Thymus (tissue), 11 donors: ENCODE measurements around the gene POU2F3. TPM values are rescaled to one million over a fixed set of nuclear protein-coding genes. Genes with fewer than 3 reads are reported as not detected.

Experiments
- DNase-seq, 9 donors: peaks; one replicate each; pipeline ENCODE4 v3.0.0-alpha.2; 2013; ENCODE audit warnings: low spot score in 9 of 9, low read depth in 6 of 9, missing footprints in 1 of 9
- H3K27ac ChIP-seq, 2 donors: one replicate each; pipeline ENCODE4 v1.5.1; 2013; ENCODE audit warnings: control low read depth in 1 of 2, low read depth in 1 of 2, low read length in 1 of 2, mild to moderate bottlenecking in 1 of 2, moderate library complexity in 1 of 2
- H3K27me3 ChIP-seq, 2 donors: one replicate each; pipeline ENCODE4 v1.5.1; 2013; ENCODE audit warnings: low read length in 1 of 2; ENCODE audit not compliant: control insufficient read depth in 2 of 2, insufficient read depth in 1 of 2
- H3K36me3 ChIP-seq, 2 donors: one replicate each; pipeline ENCODE4 v1.5.1; 2013; ENCODE audit warnings: low read length in 1 of 2, mild to moderate bottlenecking in 1 of 2, moderate library complexity in 1 of 2; ENCODE audit not compliant: control insufficient read depth in 2 of 2, insufficient read depth in 2 of 2
- H3K4me1 ChIP-seq, 2 donors: one replicate each; pipeline ENCODE4 v1.5.1; 2013; ENCODE audit warnings: low read length in 2 of 2; ENCODE audit not compliant: control insufficient read depth in 2 of 2, insufficient read depth in 2 of 2
- H3K4me3 ChIP-seq, 2 donors: one replicate each; pipeline ENCODE4 v1.5.1; 2013; ENCODE audit warnings: low read length in 2 of 2, control low read depth in 1 of 2, mild to moderate bottlenecking in 1 of 2
- H3K9me3 ChIP-seq, 2 donors: one replicate each; pipeline ENCODE4 v1.5.1; 2013; ENCODE audit warnings: low read length in 1 of 2, mild to moderate bottlenecking in 1 of 2; ENCODE audit not compliant: control insufficient read depth in 2 of 2, insufficient read depth in 1 of 2
- WGBS: extraction: QIAGEN DNeasy Blood & Tissue Kit; methylation state at CpG from one replicate; pipeline ENCODE4 v1.1.7; 2013; 5-methylcytosine and 5-hydroxymethylcytosine counted together
- polyA plus RNA-seq: library from polyadenylated mRNA; stranded (reverse); fragments of 200-250 nt; gene quantifications from one replicate; pipeline ENCODE4 v1.2.3, GENCODE V29; 2013
- total RNA-seq: library from RNA; stranded (reverse); fragments of 120-200 nt; gene quantifications from one replicate; pipeline ENCODE4 v1.2.4, GENCODE V29; 2013
- donor health status: healthy.

The POU2F3 gene
- total and polyA plus RNA-seq, 2 donors: 0.19 to 2.0 TPM

DNA sequence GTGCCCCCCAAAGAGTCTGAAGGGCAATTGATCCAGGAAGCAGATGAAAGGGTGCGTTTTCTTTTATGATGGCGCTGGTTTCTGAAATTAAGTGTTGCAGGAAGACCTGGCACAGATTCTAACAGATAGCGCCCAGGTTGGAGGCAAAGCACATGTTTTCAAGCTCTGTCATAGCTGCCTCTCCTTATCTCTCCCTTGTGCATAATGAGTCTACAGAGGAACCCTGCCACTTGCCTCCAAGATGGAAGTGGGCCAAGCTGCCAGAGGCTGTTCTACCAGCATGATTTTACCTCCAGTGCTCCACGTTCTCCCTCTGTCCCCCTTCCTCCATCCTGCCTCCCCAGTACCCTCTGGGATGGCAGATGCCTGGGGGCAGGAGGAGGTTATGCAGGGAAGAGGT is 55.2 kb downstream of the POU2F3 start:
- WGBS: 50% methylated on average over 4 of the region's 4 CpGs
- H3K27me3 ChIP-seq: peaks cover 0 to 5% of the 10 kb centered on the region in 2 donors
- H3K4me3 ChIP-seq: no peak overlapping the region
- H3K4me1 ChIP-seq: no peaks in the 10 kb centered on the region
- no peaks in the 10 kb centered on the region for H3K36me3 ChIP-seq
- H3K9me3 ChIP-seq: no peaks in the 10 kb centered on the region
- H3K27ac ChIP-seq: no peak overlapping the region
- DNase-seq: no peak

DNA sequence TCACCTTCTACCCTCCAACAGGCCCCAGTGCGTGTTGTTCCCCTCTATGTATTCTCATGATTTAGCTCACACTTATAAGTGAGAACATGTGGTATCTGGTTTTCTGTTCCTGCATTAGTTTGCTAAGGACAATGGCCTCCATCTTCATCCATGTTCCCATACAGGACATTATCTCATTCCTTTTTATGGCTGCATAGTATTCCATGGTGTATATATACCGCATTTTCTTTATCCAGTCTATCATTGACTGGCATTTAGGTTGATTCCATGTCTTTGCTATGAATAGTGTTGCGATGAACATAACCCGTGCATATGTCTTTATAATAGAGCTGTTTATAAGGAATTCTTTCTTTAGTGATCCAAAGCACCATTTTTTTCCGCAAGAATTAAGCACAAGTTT is 56.6 kb downstream of the POU2F3 start:
- Histone ChIP-seq H3K36me3 (no peaks in the 10 kb centered on the region), H3K27ac (no peak overlapping the region), H3K9me3 (no peaks in the 10 kb centered on the region), H3K4me3 (no peak overlapping the region), H3K27me3 (peaks cover 0 to 3% of the 10 kb centered on the region in 2 donors), H3K4me1 (no peaks in the 10 kb centered on the region)
- no peak for DNase-seq
- WGBS: 97% methylated on average over 5 of the region's 5 CpGs

DNA sequence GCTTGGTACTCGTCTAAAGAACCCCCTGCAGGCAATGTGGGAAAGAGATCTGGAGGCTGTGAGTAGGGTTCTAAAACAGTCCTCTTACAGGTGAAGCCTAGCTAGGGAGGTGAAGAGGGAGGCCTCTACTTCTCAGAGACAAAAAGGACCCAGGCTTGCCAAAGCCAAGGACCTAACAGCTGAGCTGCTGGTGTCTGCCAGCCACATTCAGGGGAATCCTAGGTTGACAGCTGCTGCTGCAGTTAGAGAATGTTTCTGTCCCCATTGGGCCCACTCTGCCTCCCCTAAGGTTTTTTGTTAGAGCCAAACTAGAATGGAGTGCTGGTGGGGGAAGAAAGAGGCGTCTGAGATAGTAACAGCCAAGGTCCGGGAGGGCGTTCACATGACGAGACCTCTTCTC is 58.5 kb downstream of the POU2F3 start:
- Histone ChIP-seq H3K27ac (no peak overlapping the region), H3K36me3 (no peaks in the 10 kb centered on the region), H3K4me3 (no peak overlapping the region), H3K27me3 (peaks cover 0 to 3% of the 10 kb centered on the region in 2 donors), H3K9me3 (no peaks in the 10 kb centered on the region), H3K4me1 (no peaks in the 10 kb centered on the region)
- no peak for DNase-seq
- WGBS: 84% methylated on average over 5 of the region's 5 CpGs

DNA sequence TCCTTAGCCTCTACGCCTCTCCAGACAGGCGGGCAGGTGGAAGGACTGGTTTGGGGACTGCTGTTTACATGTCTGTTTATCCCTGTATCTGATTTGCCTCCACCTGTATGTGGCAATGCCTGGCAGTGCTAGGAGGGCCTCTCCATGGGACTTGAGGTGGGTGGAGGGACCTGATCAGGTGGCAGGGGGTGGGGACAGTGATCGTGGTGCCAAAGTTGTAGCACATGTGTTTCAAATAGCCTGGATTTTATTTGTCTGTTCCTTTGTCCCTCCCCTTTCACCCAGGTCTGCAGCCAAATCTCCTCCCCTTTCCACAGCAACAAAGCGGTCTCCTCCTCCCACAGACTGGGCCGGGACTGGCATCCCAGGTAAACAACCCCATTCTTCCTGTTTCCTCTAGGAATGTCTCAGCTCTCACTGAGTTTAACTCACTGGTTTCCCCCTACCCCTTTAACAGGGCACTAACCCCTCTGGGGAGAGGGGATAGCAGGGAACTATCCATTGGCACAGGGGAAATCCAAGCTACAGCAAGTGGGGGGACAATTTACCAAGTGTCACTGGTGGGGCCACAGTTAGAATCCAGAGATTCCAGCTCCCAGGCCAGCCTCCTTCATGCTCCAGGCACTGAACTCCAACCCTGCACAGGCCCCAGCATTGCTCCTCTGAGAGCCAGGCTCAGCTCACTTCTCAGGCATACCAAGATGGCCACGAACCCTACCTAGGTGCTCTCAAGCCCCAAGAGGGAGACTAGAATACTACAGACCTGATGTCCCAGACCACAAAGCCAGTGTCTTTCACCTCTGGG is 62.3 kb downstream of the POU2F3 start:
- Histone ChIP-seq H3K4me3 (no peak overlapping the region), H3K9me3 (no peaks in the 10 kb centered on the region), H3K4me1 (no peaks in the 10 kb centered on the region), H3K36me3 (no peaks in the 10 kb centered on the region), H3K27me3 (peaks cover 0 to 5% of the 10 kb centered on the region in 2 donors), H3K27ac (no peak overlapping the region)
- 85% methylated on average over 6 of the region's 6 CpGs for WGBS
- DNase-seq: no peak

DNA sequence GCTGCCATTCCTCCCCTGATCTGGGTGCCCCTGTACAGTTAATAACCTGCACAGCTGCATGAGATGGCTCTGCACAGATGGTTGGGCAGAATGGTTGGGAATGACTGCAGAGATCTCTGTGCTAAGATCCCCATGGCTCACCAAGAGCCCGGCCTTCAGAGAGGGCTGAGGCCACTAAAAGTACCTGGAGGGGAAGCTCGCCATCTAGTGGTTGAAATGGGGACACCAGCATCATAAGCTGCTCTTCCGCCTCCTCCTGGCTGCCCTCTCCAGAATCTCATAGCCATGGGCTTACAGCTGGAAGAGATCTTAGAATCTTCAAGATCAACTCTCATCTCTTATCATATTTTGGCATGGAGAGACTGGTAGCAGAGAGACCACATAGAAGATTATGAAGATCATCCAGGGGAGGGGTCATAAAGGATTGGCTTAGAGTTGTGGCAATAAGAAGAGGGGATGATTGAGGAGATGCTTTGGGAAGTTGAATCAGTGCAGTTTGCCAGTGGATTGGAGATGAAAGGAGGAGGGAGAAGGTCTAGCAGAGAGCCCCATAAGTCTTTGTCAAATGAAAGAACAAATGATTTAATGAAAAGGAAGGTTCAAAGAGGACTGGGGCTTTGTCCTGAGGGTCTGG is 63.2 kb downstream of the POU2F3 start:
- H3K27me3 ChIP-seq: peaks cover 0 to 5% of the 10 kb centered on the region in 2 donors
- H3K4me3 ChIP-seq: no peak overlapping the region
- DNase-seq: peak in 8 of 9 donors; percentile 16 to 66 (median 38)
- H3K27ac ChIP-seq: no peak overlapping the region
- no peaks in the 10 kb centered on the region for H3K36me3 ChIP-seq
- no peaks in the 10 kb centered on the region for H3K9me3 ChIP-seq
- no peaks in the 10 kb centered on the region for H3K4me1 ChIP-seq
- WGBS: 18% methylated on average over 3 of the region's 3 CpGs

DNA sequence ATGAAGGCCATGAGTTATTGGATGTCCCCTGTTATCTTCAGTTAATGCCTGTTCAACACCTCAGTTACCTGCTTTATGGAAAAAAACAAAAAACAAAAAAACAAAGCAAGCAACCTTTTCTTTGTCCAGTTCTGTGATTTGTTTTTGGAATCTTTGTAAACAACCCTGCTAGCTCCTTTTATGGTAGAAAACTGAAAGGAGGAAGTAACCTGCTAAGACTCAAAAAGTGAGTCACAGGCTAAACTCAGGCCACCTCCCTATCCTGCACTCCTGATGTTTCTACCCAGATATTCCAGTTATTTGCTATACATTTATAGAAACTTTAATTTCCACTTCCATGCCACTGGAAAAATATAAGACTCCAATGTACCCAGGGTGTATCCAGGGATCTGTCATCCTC is 64.6 kb downstream of the POU2F3 start:
- no peaks in the 10 kb centered on the region for H3K4me1 ChIP-seq
- DNase-seq: no peak
- H3K36me3 ChIP-seq: no peaks in the 10 kb centered on the region
- H3K4me3 ChIP-seq: no peak overlapping the region
- no peaks in the 10 kb centered on the region for H3K9me3 ChIP-seq
- peaks cover 0 to 3% of the 10 kb centered on the region in 2 donors for H3K27me3 ChIP-seq
- H3K27ac ChIP-seq: no peak overlapping the region

DNA sequence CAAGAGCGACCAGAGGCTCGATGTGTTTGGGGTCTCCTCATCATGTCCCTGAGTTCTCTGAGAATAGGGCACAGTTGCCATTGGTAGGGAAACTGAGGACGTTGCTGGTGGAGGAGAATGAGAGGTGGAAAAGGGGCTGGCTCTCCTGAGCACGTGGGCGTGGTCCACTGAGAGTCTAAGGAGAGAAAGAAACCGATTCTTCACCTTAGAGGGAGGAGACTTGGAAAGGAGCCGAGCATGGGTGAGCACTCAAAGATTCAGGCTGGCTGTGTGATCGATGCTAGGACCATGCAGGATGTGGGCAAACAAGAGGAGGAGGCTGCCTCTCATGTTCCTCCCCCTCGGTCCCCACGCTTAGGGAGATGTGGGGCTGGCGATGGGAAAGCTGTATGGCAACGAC is 65.3 kb downstream of the POU2F3 start:
- no peak overlapping the region for H3K4me3 ChIP-seq
- DNase-seq: no peak
- H3K36me3 ChIP-seq: no peaks in the 10 kb centered on the region
- H3K27me3 ChIP-seq: peaks cover 0 to 2% of the 10 kb centered on the region in 2 donors
- H3K9me3 ChIP-seq: no peaks in the 10 kb centered on the region
- WGBS: 88% methylated on average over 12 of the region's 12 CpGs
- no peaks in the 10 kb centered on the region for H3K4me1 ChIP-seq
- no peak overlapping the region for H3K27ac ChIP-seq

DNA sequence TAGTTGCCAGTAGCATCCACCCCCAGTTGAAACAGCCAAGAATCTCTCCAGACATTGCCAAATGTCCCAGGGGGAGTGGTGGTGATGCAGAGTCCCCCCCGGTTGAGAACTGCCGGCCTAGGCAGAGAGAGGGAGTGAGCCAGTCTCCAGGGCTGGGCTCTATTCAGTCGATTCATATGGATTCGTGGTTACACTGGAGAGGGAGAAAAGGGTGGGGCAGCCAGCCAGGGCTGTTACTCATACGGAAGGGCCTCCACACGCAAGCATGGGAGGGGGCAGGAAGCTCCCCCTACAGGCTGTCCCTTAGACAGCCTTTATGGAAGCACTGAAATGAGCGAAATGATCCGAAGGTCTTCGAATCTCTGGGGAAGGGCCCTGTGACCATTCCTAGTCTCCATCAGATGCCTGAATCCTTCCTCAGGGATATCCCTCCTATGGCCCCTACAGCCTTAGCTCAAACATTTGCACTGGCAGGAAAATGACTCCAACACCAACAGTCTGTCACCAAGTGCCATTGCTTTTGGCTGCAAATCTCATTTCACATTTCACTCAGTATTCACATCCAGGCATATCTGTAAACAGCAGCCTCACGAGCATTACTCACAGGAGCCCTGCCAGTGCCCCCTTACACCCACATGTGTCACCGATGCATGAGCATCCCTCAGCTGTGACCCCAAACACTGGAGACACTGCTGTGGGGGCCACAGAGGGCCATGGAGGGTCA is 66.7 kb downstream of the POU2F3 start:
- 92% methylated on average over 11 of the region's 11 CpGs for WGBS

DNA sequence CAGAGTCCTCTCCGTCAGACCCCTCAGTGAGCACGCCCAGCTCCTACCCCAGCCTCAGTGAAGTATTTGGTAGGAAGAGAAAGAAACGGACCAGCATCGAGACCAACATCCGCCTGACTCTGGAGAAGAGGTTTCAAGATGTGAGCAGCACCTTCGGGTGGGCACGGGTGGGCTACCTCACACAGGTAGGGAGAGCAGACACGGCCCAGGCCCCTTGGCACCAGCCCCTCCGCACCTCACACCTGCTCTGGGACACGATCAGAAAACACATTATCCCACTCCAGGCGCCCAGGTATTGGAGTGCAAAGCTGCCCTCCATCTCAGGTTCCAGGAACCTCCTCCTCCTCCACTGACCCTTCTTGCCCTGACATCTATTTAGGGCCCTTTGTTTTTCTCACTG is 67.5 kb downstream of the POU2F3 start:
- DNase-seq: no peak
- Histone ChIP-seq H3K4me1 (no peaks in the 10 kb centered on the region), H3K9me3 (no peaks in the 10 kb centered on the region), H3K27ac (no peak overlapping the region), H3K36me3 (no peaks in the 10 kb centered on the region), H3K27me3 (peaks cover 0 to 2% of the 10 kb centered on the region in 2 donors), H3K4me3 (no peak overlapping the region)
- 94% methylated on average over 11 of the region's 11 CpGs for WGBS

More for the DNA sequence above, 66.7 kb downstream of the POU2F3 start:
- no peak for DNase-seq
- no peaks in the 10 kb centered on the region for H3K9me3 ChIP-seq
- no peaks in the 10 kb centered on the region for H3K4me1 ChIP-seq
- H3K4me3 ChIP-seq: no peak overlapping the region
- peaks cover 0 to 2% of the 10 kb centered on the region in 2 donors for H3K27me3 ChIP-seq
- no peak overlapping the region for H3K27ac ChIP-seq
- no peaks in the 10 kb centered on the region for H3K36me3 ChIP-seq
